22Rv1 (cell line): Measurements from ENCODE around the gene ZBTB20.

ENCODE experiments used
- ZFX ChIP-seq: fragments of 450-650 bp; IDR thresholded peaks from 2 replicates; pipeline ENCODE4 v1.6.1; 2017; ENCODE audit warnings: antibody characterized with exemption, borderline replicate concordance
- TF ChIP-seq, protein P1 (sequence below): fragments of 450-650 bp; IDR thresholded peaks from 2 replicates; pipeline ENCODE4 v1.5.1; 2017; ENCODE audit warnings: mild to moderate bottlenecking

DNA sequence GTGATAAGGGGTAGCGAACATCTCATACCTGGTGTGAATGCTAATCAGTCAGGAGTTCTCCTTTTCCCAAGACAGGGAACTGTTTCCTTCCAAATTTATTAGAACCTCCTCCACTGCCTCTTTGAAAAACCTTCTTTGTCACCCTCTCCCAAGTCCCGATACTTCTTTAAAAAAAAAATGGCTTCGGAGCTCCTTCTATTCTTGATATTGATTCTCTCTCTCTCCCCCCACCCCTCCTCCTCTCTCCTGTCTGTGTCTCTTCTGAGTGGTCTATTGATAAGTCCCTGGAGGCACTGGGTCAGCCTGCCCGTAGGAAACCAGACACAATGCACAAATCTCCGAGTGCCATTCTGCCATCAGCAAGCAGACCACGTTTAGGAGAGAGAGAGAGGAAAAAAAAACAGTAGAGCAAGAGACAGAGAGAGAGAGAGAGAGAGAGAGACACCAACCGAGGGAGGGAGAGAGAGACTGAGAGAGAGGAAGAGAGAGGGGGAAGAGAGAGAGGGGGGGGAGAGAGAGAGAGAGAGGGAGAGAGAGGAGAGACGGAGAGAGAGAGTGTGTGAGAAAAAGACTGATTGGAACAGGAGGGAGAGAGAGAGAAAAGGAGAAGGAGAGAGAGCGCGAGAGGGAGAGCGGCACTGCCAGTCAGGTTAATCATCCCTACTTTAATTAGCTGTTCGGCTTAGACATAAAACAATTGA lies 692.4 kb downstream of the ZBTB20 start:
- TF ChIP-seq, protein P1, sequence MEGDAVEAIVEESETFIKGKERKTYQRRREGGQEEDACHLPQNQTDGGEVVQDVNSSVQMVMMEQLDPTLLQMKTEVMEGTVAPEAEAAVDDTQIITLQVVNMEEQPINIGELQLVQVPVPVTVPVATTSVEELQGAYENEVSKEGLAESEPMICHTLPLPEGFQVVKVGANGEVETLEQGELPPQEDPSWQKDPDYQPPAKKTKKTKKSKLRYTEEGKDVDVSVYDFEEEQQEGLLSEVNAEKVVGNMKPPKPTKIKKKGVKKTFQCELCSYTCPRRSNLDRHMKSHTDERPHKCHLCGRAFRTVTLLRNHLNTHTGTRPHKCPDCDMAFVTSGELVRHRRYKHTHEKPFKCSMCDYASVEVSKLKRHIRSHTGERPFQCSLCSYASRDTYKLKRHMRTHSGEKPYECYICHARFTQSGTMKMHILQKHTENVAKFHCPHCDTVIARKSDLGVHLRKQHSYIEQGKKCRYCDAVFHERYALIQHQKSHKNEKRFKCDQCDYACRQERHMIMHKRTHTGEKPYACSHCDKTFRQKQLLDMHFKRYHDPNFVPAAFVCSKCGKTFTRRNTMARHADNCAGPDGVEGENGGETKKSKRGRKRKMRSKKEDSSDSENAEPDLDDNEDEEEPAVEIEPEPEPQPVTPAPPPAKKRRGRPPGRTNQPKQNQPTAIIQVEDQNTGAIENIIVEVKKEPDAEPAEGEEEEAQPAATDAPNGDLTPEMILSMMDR, result no peak
- TF ChIP-seq ZFX, result no peak
